Smooth muscle cell (in vitro differentiated cells): ENCODE results near the gene PFDN5. TPM values are rescaled to one million over a fixed set of nuclear protein-coding genes. Genes with fewer than 3 reads are reported as not detected.

Experiments
- DNase-seq: peaks from one replicate; lab custom pipeline; 2025; ENCODE audit not compliant: unreplicated experiment; lab: John Stamatoyannopoulos, UW
- H2AFZ ChIP-seq: fragments of 200-600 bp; sonication (generic); 2 replicates; pipeline ENCODE4 v1.6.0; 2016; ENCODE audit warnings: antibody characterized with exemption, low read depth, mild to moderate bottlenecking
- H3F3A ChIP-seq: fragments of 200-600 bp; sonication (generic); 2 replicates; pipeline ENCODE4 v1.6.0; 2017; ENCODE audit warnings: antibody characterized with exemption, low read depth
- H3K27ac ChIP-seq: fragments of 200-600 bp; sonication (generic); 2 replicates; pipeline ENCODE4 v1.5.1; 2016; ENCODE audit warnings: low read depth, mild to moderate bottlenecking
- H3K27me3 ChIP-seq: fragments of 200-600 bp; sonication (generic); 2 replicates; pipeline ENCODE4 v1.6.1; 2016; ENCODE audit warnings: low read depth, mild to moderate bottlenecking
- H3K36me3 ChIP-seq: fragments of 200-600 bp; sonication (generic); 2 replicates; pipeline ENCODE4 v1.5.1; 2016; ENCODE audit warnings: low read depth
- H3K4me1 ChIP-seq: fragments of 200-600 bp; sonication (generic); 2 replicates; pipeline ENCODE4 v1.5.1; 2016; ENCODE audit warnings: low read depth
- H3K4me2 ChIP-seq: fragments of 200-600 bp; sonication (generic); 2 replicates; pipeline ENCODE4 v1.6.0; 2016; ENCODE audit warnings: mild to moderate bottlenecking
- H3K4me3 ChIP-seq: fragments of 200-600 bp; sonication (generic); 2 replicates; pipeline ENCODE4 v1.5.1; 2016; ENCODE audit warnings: mild to moderate bottlenecking
- H3K79me2 ChIP-seq: fragments of 200-600 bp; sonication (generic); 2 replicates; pipeline ENCODE4 v1.6.0; 2016; ENCODE audit warnings: low read depth, mild to moderate bottlenecking
- H3K9ac ChIP-seq: fragments of 200-600 bp; sonication (generic); 2 replicates; pipeline ENCODE4 v1.6.0; 2016; ENCODE audit warnings: low read depth
- H3K9me3 ChIP-seq: fragments of 200-600 bp; sonication (generic); replicated peaks from 2 replicates; pipeline ENCODE4 v1.5.1; 2016; ENCODE audit warnings: low read depth
- H4K20me1 ChIP-seq: fragments of 200-600 bp; sonication (generic); 2 replicates; pipeline ENCODE4 v1.6.0; 2016; ENCODE audit warnings: low read depth
- WGBS: methylation state at CpG from one replicate; pipeline ENCODE4 v1.1.7; 2016; ENCODE audit warnings: low lambda C conversion rate; 5-methylcytosine and 5-hydroxymethylcytosine counted together
- polyA plus RNA-seq: library from polyadenylated mRNA; unstranded; fragments of >200 nt; fragmentation: Nextera tagmentation; extraction: Ambion mirVana; gene quantifications from 2 replicates; pipeline ENCODE4 v1.2.1, GENCODE V29; 2016
- total RNA-seq: library from RNA; depleted of rRNA; stranded (reverse); fragments of >200 nt; gene quantifications from 2 replicates; pipeline ENCODE4 v1.2.3, GENCODE V29; 2014
- TF ChIP-seq, protein P1 (sequence below): fragments of 200-600 bp; sonication (generic); IDR thresholded peaks from 2 replicates; pipeline ENCODE4 v1.5.1; 2017; ENCODE audit warnings: borderline replicate concordance, mild to moderate bottlenecking, antibody characterized with exemption; ENCODE audit not compliant: insufficient read depth, poor library complexity, severe bottlenecking

Gene PFDN5
- total and polyA plus RNA-seq, 2 experiments from 2014 or later: 416 to 523 TPM

DNA sequence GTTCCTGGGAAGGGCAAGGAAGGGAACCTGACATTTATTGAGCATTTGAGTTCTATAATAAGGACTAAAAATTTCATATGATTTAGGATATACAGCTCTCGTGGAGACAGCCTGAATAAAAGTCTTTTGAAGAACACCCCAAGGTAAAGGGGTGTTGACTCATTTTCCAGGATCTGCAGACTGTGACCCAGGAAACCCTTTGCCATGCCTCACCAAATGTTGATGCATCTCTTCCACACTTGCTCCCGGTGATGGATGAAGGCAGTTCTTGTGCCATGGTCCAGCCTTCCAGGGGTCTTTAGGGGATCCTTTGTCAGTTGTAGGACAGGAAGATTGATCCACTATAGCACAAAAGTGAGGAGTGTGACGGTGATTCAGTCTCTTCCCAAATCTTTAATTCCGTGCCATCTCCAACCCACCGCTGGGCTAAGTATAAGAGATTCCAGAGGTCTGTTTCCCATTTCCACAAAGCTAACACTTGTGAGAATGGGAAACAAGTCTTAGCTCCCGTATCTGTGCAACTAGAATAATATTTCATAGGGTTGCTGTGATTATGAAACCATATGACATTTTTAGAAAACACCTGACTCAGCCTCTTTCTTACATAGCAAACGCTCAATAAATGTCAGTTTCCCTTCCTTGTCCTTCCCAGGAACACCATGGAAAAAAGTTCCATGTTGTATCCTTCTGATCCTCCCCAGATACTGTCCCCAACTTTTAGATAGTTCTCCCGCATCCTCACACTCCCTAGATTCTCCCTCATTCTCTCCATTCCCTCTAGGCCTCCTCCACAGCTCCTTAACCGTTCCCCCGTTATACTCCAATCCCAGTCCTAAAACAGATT, 25.2 kb downstream of the PFDN5 start:
- Histone ChIP-seq H3K27ac (peak overlapping the region; percentile 77), H3K9me3 (no peaks in the 10 kb centered on the region), H3K27me3 (no peaks in the 10 kb centered on the region), H3K4me1 (peaks cover 18% of the 10 kb centered on the region), H3K4me3 (peak overlapping the region; percentile 76), H3K4me2 (peak overlapping the region; percentile 87), H3K79me2 (peaks cover 11% of the 10 kb centered on the region), H3K36me3 (no peaks in the 10 kb centered on the region), H3K9ac (peak overlapping the region; percentile 77), H4K20me1 (no peaks in the 10 kb centered on the region), H3F3A (peaks cover 17% of the 10 kb centered on the region), H2AFZ (peak overlapping the region; percentile 92)
- TF ChIP-seq, protein P1, sequence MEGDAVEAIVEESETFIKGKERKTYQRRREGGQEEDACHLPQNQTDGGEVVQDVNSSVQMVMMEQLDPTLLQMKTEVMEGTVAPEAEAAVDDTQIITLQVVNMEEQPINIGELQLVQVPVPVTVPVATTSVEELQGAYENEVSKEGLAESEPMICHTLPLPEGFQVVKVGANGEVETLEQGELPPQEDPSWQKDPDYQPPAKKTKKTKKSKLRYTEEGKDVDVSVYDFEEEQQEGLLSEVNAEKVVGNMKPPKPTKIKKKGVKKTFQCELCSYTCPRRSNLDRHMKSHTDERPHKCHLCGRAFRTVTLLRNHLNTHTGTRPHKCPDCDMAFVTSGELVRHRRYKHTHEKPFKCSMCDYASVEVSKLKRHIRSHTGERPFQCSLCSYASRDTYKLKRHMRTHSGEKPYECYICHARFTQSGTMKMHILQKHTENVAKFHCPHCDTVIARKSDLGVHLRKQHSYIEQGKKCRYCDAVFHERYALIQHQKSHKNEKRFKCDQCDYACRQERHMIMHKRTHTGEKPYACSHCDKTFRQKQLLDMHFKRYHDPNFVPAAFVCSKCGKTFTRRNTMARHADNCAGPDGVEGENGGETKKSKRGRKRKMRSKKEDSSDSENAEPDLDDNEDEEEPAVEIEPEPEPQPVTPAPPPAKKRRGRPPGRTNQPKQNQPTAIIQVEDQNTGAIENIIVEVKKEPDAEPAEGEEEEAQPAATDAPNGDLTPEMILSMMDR: no peak
- DNase-seq: no peak
- WGBS: 59% methylated on average over 10 of the region's 10 CpGs

DNA sequence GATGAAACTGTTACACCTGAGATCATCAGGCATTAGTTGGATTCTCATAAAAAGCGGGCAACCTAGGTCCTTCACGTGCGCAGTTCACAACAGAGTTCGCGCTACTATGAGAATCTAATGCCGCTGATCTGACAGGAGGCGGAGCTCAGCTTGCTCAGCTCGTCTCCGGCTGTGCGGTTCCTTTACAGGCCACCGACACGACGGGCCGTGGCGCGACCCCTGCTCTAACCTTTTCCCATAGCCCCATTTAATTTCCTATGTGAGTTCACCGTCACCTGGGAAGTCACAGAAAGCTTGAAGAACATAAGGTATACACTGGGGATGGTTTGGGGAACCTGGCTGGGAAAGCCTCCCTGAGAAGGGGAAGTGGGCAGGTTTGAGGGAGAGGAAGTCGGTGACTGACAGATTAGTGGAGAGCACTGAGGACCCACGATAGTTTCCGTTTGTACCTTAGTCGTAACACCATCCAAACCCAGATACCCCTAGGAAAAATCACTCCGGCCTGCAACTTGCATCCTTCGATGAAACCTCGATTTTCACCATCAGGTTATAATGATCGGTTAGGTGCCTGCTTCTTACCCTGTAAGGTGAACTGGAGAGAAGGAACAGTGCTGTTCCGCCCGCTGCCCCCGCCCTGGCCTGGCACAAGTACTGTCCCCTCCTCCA, 28.9 kb downstream of the PFDN5 start:
- peaks cover 17% of the 10 kb centered on the region for H3F3A ChIP-seq
- DNase-seq: no peak
- H3K79me2 ChIP-seq: peaks cover 11% of the 10 kb centered on the region
- peak overlapping the region; percentile 57 for H3K27ac ChIP-seq
- H3K27me3 ChIP-seq: no peaks in the 10 kb centered on the region
- H3K4me2 ChIP-seq: peak overlapping the region; percentile 90
- H2AFZ ChIP-seq: peak overlapping the region; percentile 90
- TF ChIP-seq, protein P1: no peak
- no peaks in the 10 kb centered on the region for H3K9me3 ChIP-seq
- peak overlapping the region; percentile 70 for H3K4me3 ChIP-seq
- WGBS: 18% methylated on average over 28 of the region's 28 CpGs
- peaks cover 34% of the 10 kb centered on the region for H3K4me1 ChIP-seq
- no peaks in the 10 kb centered on the region for H4K20me1 ChIP-seq
- H3K36me3 ChIP-seq: no peaks in the 10 kb centered on the region
- no peak overlapping the region for H3K9ac ChIP-seq

DNA sequence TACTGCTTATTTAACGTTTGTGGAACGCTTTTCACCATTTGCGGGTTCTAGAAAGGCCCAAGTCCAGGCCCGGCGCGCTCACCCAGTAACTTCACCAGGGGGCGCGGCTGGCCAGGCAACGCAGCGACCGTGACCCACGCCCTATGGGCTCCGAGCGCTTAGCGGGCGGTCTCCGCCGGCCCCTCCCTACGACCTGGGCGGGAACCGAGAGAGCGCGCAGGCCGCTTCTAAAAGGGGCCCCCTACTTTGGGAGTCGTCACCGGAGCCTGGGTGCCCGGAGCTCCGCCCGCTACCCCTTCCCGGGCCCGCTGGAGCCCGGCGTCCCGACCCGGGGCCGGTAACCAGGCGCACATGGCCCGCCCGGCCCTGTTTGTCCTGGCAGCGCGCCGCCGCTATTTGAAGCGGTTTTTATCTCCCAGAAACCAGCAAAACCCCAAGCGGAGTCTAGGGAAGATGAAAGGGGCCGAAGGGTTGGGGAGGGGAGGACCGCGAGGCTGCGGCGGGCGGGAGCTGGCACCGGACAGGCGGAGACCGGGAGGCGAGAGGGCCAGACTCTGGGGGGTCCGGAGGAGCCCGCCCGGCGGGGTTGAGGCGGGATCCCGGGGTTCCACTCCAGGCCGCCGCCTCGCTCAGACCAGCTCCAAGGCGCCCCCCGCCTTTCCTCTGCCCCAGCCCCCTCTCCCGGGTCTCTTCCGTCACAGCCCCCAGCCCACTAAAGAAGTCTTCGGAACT, 29.6 kb downstream of the PFDN5 start:
- H3K4me1 ChIP-seq: peaks cover 34% of the 10 kb centered on the region

More for the DNA sequence above, 29.6 kb downstream of the PFDN5 start:
- TF ChIP-seq, protein P1: peak; percentile 66
- peak overlapping the region; percentile 57 for H3K27ac ChIP-seq
- no peaks in the 10 kb centered on the region for H3K27me3 ChIP-seq
- H3K9ac ChIP-seq: peak overlapping the region; percentile 51
- H3F3A ChIP-seq: peaks cover 17% of the 10 kb centered on the region
- 2% methylated on average over 57 of the region's 69 CpGs for WGBS
- H4K20me1 ChIP-seq: no peaks in the 10 kb centered on the region
- DNase-seq: peak; percentile 76
- no peaks in the 10 kb centered on the region for H3K9me3 ChIP-seq
- H2AFZ ChIP-seq: peak overlapping the region; percentile 90
- H3K79me2 ChIP-seq: peaks cover 8% of the 10 kb centered on the region
- no peaks in the 10 kb centered on the region for H3K36me3 ChIP-seq
- H3K4me3 ChIP-seq: peak overlapping the region; percentile 70
- peak overlapping the region; percentile 90 for H3K4me2 ChIP-seq
